DMS153 treated with DMSO at 0.1 percent for 48 hours (cell line): Measurements from ENCODE around the gene MET.
"Not testable (repeated sequence)": the region's sequence is repeated elsewhere in the genome, so short reads cannot be mapped to it uniquely, and the experiment has no call there.

Experiments used
- DNase-seq: peaks from one replicate; lab custom pipeline; 2025; ENCODE audit not compliant: unreplicated experiment; lab: John Stamatoyannopoulos, UW

The MET gene

GRCh38 chr7:116743835-116744234 is 71.8 kb downstream of the MET start:
- not testable (repeated sequence) for DNase-seq

- not testable (repeated sequence) for DNase-seq
These were observed 74.4 kb downstream of the MET start for GRCh38 chr7:116746388-116746787.

GRCh38 chr7:116751070-116751469 is 79.1 kb downstream of the MET start:
- DNase-seq, result not testable (repeated sequence)

- no peak for DNase-seq
These were observed 80.5 kb downstream of the MET start for GRCh38 chr7:116752305-116753074.

DNA sequence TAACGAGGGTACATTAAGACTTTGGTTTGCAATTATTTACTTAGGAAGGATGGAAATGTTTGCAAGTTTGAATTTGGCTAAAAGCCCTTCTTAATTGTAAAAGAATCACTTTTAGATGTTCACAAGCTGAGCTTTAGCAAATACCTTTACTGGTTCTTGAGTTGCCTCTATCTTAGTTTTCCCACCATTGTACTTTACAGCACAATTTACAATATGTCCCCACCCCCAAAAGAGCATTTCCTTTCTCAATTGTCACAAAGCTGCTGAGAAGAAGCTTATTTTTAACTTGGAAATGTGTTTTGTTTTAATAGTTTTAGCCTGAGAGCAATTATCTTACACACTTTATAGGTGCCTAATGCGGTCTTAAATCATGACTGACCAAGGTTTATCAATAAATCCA is 81.1 kb downstream of the MET start:
- no peak for DNase-seq

- DNase-seq, result no peak
These were observed 82.2 kb downstream of the MET start for GRCh38 chr7:116754186-116754585.

GRCh38 chr7:116757283-116757682 is 85.3 kb downstream of the MET start:
- no peak for DNase-seq

DNA sequence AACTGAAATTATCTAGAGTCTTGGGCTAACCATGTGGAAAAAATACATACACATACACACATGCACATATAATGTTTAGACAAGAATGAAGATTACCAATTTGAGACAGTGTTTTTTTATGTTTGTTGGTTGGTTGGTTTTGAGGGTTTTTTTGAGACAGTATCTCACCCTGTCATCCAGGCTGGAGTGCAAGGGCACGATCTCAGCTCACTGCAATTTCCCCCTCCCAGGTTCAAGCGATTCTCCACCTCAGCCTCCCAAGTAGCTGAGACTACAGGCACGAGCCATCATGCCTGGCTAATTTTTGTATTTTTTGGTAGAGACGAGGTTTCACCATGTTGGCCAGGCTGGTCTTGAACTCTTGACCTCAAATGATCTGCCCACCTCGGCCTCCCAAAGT is 87.6 kb downstream of the MET start:
- DNase-seq, result not testable (repeated sequence)

- DNase-seq, result no peak
These were observed 91.0 kb downstream of the MET start for GRCh38 chr7:116762971-116763370.

DNA sequence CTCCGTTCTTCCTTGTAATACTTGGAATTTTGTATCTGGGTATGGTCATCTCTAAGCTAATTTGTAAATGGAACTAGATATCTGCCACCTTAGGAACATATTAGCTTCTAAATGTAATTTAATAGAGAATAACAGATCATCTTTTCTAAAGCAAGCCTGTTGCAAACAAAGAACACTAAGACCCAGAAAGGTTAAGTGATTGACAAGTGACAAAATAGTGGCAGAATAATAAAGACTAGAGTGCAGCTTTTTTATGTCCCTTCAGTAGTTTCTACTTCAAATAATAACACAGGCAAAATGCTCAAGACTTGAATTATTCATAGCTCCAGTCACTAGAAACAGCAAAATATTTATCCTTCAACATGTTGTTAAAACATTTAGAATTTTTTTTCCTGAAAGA is 91.7 kb downstream of the MET start:
- no peak for DNase-seq

- no peak for DNase-seq
These were observed 94.9 kb downstream of the MET start for GRCh38 chr7:116766881-116767280.

DNA sequence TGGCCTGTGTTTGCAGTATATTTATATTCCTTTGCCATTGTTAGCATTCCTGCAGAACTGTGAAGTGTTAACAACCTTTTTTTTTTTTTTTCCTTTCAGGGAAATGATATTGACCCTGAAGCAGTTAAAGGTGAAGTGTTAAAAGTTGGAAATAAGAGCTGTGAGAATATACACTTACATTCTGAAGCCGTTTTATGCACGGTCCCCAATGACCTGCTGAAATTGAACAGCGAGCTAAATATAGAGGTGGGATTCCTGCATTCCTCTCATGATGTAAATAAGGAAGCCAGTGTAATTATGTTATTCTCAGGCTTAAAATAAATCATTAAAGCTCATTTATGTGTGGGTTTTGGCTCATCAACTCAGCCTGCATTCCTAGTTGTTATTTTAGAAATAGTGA is 97.5 kb downstream of the MET start:
- DNase-seq, result no peak

GRCh38 chr7:116770941-116771340 is 98.9 kb downstream of the MET start:
- no peak for DNase-seq

GRCh38 chr7:116771640-116772039 is 99.6 kb downstream of the MET start:
- no peak for DNase-seq

- DNase-seq, result no peak
These were observed 100.4 kb downstream of the MET start for GRCh38 chr7:116772423-116772863.

GRCh38 chr7:116772926-116773749 is 101.1 kb downstream of the MET start:
- DNase-seq, result no peak

DNA sequence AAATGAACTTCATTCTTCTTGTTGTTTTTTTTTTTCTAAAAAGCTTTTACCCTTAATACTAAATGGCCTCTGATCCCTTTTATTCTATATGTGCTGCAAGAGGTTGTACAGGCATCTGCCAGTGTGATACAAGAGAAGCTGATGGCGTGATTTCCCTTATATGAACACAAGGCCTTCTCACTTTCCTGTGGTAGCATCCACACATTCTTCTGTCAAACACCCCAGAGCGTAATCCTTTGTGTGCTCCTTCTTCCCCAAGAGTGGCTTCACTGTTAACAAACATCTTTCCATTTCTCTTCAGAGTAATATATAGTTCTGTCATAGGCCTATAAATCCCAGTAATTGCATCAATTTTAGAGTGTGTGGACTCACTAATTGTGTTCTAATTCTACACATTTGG is 104.0 kb downstream of the MET start:
- DNase-seq, result no peak

DNA sequence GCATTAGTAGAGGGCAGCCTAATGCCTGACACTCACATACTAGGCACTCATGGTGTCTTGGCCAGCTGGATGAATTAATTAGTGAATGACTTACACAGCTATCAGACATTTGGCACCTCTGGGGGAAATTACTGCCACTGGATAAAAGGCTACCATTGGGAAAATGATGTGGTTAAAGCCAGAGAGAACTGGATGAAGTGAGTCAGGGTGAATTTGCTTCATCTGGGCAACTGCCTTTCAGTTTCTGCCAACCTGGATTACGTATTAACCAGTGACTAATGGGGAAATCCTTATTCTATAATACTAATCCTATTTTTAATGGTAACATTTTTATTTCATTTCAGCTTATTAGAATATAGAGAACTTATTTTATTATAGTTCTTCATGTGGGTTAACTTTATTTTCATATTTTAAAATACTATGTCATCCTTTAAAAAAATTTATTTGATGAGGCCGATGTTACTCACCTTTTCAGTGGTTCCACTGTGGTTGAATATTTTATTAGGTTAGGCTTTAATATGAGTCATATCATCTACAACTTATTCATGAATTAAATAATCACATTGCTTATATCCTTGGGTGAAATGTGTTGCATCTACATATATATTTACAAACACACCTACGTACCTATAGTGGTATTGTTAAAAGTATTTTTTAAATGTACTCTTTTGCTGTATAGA is 104.8 kb downstream of the MET start:
- no peak for DNase-seq

GRCh38 chr7:116777651-116778281 is 105.8 kb downstream of the MET start:
- DNase-seq, result no peak

DNA sequence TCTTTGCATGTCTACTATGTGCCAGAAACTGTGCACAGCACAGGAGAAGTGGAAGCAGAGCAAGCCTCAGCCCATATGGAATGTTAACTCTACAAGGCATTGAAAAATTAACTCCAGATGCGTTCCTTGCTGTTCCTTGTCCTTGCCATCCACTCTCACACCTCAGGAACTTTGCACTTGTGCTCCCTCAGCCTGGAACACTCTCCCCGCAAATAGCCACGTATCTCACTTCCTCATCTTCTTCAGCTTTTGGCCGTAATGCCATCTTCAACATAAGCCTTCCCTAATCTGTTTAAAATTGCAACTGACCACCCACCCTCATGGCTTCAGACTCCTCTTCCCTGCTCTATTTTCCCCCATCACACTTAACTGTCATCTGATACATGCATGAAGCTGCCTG is 107.2 kb downstream of the MET start:
- DNase-seq, result no peak

- no peak for DNase-seq
These were observed 107.9 kb downstream of the MET start for GRCh38 chr7:116779931-116780330.
